Astrocyte of the cerebellum (primary cell): Measurements from ENCODE around the gene A4GALT.

Experiments used
- DNase-seq: peaks from one replicate; pipeline ENCODE4 v3.0.0-alpha.2; 2011; ENCODE audit warnings: low read depth
- H3K4me3 ChIP-seq: 2 replicates; pipeline ENCODE4 v1.5.1; 2011; ENCODE audit warnings: mild to moderate bottlenecking, low read depth, low read length, moderate library complexity
- in situ Hi-C: cut with HindIII; loops from 2 replicates; pipeline ENCODE4 v1.10.0; 2017; ENCODE audit warnings: low sequenced_read_pairs
- TF ChIP-seq, protein P1 (sequence below): IDR thresholded peaks from 2 replicates; pipeline ENCODE4 v1.5.1; 2012; ENCODE audit warnings: low read length, low read depth, moderate library complexity, mild to moderate bottlenecking; ENCODE audit errors: missing control alignments

The A4GALT gene

DNA sequence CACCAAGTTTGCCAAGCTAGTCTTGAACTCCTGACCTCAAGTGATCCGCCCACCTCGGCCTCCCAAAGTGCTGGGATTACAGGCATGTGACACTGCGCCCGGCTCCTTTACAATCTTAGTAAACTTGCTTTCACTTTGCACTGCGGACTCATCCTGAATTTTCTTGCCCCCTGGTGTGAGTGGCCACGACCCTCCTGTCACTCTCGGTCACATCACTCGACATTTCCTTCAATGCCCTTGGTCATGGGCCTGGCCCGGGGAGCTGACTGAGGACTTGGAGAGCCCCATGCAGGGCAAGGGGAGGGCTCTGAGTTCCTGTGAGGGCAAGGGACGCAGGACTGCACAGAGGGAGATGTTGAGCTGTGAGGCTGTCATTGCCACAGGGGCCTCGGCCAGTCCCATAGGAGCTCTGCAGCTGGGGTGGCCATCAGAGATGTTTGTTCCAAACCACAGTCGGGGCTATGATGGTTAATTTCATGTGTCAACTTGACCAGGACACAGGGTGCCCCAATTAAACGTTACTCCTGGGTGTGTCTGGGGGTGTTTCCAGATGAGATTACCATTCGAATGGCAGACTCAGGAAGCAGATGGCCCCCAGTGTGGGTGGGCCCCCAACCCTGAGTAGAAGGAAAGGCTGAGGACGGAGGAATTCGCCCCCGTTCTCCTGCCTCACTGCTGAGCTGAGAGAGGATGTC, 21.2 kb downstream of the A4GALT start:
- no peak for DNase-seq
- in situ Hi-C loops, result no loop called here
- H3K4me3 ChIP-seq, result no peak overlapping the region
- TF ChIP-seq, protein P1, sequence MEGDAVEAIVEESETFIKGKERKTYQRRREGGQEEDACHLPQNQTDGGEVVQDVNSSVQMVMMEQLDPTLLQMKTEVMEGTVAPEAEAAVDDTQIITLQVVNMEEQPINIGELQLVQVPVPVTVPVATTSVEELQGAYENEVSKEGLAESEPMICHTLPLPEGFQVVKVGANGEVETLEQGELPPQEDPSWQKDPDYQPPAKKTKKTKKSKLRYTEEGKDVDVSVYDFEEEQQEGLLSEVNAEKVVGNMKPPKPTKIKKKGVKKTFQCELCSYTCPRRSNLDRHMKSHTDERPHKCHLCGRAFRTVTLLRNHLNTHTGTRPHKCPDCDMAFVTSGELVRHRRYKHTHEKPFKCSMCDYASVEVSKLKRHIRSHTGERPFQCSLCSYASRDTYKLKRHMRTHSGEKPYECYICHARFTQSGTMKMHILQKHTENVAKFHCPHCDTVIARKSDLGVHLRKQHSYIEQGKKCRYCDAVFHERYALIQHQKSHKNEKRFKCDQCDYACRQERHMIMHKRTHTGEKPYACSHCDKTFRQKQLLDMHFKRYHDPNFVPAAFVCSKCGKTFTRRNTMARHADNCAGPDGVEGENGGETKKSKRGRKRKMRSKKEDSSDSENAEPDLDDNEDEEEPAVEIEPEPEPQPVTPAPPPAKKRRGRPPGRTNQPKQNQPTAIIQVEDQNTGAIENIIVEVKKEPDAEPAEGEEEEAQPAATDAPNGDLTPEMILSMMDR, result no peak

DNA sequence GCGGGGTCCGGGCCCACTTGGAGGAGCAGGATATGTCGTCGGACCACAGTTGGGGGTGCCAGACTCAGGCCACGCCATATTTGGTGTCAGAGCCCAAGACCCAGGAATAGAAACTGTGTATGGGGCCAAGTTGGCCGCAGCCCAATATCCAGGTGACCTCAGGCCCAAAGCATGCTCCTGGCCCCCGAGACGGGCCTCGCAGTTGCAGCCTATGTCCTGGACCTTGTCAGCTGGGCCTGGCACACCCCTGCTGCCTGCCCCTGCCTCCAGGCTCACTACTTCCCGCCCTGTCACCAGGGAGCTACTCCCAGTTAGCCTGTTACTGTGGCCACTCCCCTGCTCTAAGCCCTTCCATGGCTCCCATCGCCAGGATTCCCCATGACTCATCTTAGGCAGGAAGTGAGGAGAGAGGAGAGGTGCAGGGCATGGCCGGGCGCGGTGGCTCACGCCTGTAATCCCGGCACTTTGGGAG, 23.1 kb downstream of the A4GALT start:
- in situ Hi-C loops, result no loop called here
- DNase-seq, result no peak
- TF ChIP-seq, protein P1, result no peak
- H3K4me3 ChIP-seq, result no peak overlapping the region

DNA sequence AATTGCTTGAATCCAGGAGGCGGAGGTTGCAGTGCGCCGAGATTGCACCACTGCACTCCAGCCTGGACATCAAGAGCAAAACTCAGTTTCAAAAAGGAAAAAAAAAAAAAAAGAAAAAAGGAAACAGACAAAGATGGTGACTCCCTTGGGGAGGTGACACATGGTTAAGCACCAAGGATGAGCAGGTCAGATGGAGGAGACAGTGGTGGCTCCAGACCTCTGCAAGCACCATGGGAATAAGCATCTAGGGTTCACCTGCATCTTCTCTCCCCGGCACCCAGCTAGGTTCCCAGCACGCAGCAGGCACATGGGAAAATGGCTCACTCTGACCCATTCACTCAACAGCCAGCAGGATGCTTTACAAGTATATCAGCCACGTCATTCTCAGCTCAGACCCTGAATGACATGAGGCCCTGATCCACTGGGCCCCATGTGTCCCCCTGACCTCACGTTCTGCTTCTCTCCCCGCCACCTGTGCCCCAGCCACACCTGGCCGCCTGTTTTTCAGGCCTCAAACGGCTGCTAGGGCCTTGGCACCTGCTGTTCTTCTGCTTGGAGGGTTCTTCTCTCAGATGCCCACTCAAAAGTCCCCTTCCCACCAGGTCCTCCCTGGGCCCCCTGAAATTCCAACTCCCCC, 24.2 kb downstream of the A4GALT start:
- in situ Hi-C loops, result no loop called here
- no peak for DNase-seq
- H3K4me3 ChIP-seq, result no peak overlapping the region
- TF ChIP-seq, protein P1, result no peak

DNA sequence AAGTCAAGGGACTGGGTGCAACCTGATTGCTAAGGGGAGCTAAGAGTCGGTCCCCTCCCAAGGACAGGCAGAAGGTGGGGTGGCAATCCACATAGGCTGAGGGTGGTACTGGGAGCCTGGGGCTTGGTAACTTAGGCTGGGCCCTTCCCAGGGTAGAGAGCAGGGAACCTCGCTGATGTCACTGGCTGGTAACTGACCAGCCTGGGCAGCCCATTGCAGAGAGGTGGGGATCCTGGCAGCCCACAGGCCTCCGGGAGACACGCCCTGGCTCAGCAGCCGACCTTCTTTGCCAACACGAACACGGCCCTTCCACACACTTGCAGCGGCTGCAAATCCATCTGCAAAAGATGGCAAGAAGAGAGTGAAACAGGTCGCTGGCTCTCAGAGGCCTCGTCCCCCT, 25.4 kb downstream of the A4GALT start:
- TF ChIP-seq, protein P1, result no peak
- in situ Hi-C loops, result no loop called here
- no peak overlapping the region for H3K4me3 ChIP-seq
- no peak for DNase-seq

DNA sequence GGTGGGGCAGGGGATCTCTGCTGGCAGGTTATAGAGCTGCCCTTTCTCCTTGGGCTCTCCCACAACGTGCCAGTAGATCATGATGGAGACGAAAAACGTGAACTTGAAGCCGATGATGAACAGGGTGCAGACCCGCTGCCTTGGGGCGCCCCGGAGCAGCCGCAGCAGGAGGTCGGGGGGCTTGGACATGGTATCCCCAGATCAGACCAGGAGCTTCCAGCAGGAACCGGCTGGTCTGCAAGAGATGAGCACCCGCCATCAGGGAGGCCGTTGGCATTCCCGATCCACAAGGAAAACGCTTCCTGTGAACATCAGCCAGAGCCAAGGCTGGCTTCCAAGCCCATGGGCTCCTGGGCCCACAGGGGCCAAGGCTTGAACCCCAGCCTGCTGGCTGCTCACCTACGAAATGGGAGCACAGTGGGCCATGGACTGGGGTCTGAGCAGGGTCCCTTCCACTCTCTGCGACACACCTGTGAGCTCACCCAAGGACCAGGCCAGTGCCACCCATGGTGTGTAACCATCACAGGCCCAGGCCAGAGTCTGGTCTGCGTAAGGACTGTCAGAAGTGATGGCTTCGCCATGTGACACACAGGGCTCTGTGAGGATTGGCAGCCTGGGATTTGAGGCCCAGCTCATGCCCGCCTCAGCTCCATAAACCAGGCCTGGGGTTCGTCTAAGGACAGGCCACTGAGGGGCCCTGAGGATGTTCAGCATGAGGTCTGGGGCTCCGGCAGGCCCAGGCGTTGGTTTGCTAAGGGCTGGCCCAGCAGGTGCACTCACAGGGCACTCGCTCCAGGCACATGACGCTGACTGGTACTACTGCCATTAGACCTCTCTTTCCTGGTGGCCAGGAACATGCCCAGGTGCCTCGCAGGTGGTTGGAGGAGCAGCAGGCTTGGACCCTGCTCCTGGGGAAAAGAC, 26.6 kb downstream of the A4GALT start:
- no peak overlapping the region for H3K4me3 ChIP-seq
- no peak for DNase-seq
- TF ChIP-seq, protein P1, result no peak
- in situ Hi-C loops, result no loop called here

DNA sequence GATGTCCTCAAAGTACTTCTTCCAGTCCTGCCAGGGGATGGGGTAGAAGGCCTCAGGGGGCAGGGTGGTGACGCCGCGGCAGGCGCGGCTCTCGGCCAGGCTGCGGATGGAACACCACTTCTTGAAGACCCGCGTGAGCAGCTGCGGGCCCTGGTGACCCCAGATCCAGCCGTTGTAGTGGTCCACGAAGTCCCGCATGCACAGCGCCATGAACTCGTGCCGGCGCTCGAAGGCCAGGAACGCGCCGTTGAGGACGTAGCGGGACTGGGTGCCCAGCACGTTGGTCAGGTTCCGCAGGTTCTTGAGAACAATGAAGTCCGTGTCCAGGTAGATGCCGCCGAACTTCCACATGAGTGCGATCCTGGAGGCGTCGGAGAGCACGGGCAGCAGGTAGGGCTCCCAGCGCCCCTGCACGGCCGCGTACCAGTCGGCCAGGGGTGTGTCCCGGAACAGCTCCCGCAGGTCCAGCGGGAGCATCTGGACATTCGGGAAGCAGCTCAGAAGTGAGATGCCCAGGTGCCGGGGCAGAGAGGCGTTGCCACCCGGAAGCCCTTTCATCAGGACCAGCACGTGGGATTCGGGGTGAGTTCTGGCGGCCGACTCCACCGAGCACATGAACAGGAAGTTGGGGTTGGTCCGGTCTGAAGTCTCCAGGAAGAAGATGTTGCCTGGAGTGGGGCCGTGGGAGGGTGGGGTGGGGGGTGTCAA, 27.5 kb downstream of the A4GALT start:
- in situ Hi-C loops, result no loop called here
- no peak for DNase-seq
- H3K4me3 ChIP-seq, result no peak overlapping the region
- TF ChIP-seq, protein P1, result no peak
